Endothelial cell of umbilical vein (primary cell): ENCODE results near the gene BBS5.

Source experiments
- POLR2A ChIP-seq: IDR thresholded peaks from 2 replicates; pipeline ENCODE4 v1.6.1; 2012; ENCODE audit warnings: low read depth, mild to moderate bottlenecking, control low read depth, low read length
- TF ChIP-seq, protein P1 (sequence below), 2 donors: IDR thresholded peaks; 1 replicate in 1 of 2; 2 replicates in 1 of 2; pipeline ENCODE4 v1.5.1; 2011; ENCODE audit warnings: low read length in 2 of 2, mild to moderate bottlenecking in 2 of 2, moderate library complexity in 2 of 2, control low read depth in 1 of 2, inconsistent platforms in 1 of 2, low read depth in 1 of 2; ENCODE audit not compliant: insufficient read depth in 1 of 2; ENCODE audit errors: extremely low read depth in 1 of 2

DNA sequence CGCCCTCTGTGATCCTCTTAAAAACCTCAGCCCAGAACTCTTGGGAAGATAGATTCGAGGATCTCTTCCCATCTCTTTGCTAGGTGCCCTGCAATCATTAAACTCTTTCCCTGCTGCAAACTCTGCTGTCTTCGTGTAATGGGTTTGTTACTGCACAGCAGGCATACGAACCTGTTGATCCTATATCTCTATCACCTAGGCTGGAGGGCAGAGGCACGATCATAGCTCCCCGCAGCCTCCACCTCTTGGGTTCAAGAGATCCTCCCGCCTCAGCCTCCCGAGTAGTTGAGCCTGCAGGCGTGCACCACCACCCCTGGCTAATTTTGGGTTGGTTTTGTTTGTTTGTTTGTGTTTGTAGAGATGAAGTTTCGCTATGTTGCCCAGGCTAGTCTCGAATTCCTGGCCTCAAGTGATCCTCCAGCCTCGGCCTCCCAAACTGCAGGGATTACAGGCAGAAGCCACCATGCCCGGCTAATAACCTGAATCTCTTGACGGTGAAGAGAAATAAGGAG is 493 bp upstream of the BBS5 start:
- TF ChIP-seq, protein P1, sequence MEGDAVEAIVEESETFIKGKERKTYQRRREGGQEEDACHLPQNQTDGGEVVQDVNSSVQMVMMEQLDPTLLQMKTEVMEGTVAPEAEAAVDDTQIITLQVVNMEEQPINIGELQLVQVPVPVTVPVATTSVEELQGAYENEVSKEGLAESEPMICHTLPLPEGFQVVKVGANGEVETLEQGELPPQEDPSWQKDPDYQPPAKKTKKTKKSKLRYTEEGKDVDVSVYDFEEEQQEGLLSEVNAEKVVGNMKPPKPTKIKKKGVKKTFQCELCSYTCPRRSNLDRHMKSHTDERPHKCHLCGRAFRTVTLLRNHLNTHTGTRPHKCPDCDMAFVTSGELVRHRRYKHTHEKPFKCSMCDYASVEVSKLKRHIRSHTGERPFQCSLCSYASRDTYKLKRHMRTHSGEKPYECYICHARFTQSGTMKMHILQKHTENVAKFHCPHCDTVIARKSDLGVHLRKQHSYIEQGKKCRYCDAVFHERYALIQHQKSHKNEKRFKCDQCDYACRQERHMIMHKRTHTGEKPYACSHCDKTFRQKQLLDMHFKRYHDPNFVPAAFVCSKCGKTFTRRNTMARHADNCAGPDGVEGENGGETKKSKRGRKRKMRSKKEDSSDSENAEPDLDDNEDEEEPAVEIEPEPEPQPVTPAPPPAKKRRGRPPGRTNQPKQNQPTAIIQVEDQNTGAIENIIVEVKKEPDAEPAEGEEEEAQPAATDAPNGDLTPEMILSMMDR (IDR thresholded peaks at IDR 0.05; ENCODE audit: extremely low read depth in 1 of 2, insufficient read depth in 1 of 2, low read depth in 1 of 2, low read length in 2 of 2): no peak
- TF ChIP-seq POLR2A: no peak
